ENCODE measurements around the gene FRS2.

Gene FRS2

DNA sequence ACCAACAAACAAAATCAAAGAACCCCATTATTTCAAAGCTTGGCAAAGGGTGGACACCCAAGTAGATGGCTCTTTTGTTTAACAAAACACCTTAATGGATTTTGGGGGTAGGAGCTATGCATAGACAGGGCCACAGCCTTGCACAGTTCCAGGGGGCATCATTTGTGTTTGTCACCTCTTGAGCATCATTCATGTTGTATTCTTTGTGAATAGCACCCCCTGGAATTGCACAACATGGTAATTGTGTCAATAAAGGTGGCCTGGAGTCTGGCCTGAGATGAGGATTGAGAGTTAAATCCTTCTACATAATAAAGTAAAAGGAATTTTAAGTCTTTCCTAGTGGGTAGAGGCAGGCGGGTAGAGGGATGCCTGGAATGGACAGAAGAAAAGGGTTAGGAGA, 3.3 kb upstream of the FRS2 start:
- DNase-seq (ENCODE audit: low read depth), result no peak

DNA sequence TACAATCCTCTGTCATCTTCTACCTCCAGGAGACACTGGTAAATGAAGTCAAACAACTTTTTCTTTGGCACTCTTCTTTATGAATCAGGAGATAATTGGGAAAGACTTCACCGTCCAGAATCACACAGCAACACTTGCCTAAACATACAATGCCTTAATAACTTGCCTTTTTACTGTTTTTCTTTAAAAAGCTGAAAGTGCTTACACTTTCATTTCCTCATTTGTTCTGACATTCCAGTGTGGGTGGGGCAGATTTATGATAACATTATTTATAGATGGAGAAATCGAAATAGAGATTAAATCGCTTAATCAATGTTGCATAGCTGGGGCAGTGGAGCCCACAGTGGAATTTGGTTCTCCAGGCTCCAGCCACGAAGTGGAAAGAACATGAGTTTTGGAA, 2.8 kb upstream of the FRS2 start:
- no peak for DNase-seq (ENCODE audit: low read depth)

DNA sequence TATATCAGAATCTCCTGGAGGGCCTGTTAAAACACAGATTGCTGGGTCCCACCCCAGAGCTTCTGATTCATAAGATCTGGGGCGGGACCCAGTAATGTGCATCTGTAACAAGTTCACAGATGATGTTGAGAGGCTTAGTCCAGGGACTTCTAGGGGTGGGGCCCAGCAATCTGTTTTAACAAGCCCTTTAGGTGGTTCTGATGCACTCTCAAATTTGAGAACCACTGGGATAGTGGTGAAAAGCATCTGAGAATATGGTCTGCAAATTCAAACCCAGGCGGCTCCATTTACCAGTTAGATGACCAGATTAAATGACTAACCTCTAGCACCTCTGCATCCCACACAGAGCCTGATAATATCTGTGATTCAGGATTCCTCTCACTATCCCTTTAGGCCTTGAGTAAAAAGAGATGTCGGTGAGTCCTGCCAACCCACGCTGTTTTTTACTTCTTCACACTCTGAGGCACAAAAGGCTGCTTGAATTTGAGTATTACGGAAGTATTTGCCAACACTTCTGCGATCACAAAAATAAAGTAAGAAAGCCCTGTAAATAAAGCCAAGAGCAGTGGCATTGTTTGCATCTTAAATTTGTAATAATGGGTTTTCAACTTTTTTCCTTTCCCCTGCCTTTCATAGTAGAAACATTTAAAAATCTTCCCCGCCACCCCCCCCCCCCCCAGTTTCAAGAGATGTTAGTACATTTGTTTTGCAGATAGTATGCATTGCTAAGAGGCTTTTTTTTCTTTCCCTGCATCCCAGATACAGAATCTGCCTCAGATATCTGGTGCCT, 1.8 kb upstream of the FRS2 start:
- no peak for DNase-seq (ENCODE audit: low read depth)

DNA sequence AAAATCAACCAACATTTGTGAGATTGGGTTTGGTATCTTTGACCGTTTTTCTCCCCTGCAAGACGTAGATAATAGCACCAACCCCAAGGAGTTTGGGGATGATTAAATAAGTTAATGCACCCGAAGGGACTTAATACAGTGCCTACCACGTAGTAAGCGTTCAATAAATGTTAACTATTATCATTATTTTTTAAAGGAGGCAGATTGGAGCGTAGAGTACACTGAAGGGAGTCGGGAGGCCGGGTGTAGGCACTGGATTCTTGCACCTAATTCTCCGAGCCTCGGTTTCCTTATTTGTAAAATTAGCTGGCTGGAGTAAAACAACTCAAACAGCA, 367 bp upstream of the FRS2 start:
- DNase-seq (ENCODE audit: low read depth), result no peak

DNA sequence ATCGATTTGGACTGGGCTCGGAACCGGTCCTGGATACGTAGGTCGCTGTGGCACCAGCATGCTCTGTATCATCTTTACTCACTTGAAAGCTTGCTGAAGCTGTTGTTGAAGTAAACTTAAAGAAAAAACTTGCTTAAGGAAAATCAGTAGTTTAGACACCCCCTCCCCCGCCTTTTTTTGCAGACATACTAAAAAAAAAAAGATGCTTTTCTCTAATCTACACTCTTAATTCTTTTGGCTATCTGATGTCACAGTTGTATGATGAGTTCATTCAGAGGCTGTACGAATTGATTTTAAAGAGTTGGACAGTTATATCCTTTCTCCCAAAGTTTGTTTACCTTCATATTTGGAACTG, 865 bp downstream of the FRS2 start:
- no peak for DNase-seq (ENCODE audit: low read depth)

DNA sequence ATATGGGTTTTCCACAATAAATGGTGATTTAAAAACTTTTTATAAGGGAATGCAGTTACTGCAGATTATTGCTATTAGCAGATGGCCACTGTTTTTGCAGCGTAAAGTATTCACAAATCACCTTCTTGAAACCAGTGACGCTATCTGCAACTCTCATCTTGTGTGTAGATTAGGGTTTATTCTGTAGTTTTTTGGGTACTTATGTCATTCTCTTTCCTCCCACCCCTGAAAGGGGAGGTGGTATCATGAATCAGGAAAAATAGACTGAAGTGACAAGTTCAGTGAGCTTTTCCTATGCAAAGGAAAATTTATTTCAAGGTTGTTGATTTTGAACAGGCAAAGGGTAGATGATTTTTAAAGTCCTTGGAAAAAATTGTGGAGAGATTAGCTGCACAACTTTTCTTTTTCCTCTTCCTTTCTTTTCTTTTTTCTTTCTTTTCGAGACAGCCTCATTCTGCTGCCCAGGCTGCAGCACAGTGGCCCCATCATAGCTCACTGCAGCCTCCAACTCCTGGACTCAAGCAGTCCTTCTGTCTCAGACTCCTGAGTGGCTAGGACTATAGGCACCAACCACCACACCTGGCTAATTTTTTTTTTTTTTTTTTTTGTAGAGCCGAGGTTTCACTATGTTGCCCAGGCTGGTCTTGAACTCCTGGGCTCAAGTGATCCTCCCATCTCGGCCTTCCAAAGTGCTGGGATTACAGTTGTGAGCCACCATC, 1.6 kb downstream of the FRS2 start:
- DNase-seq (ENCODE audit: low read depth), result no peak

DNA sequence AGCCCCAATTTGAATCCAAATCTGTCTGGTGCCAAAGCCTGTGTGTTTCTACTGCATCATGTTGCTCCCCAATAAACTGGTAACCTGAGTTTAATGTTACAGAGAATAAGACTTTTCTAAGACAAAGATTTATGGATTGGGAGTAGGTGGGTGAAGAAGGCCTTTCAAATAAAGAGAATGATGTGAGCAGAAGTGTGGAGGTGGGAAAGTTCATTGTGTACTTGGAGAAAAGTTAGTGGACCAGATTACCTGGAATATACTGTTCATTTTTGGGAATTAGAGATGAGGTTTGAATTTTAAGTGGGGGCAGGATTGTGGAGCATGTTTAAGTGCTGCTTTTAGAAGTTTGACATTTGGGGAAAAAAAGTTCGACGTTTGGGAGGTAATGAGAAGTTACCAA, 3.1 kb downstream of the FRS2 start:
- DNase-seq (ENCODE audit: low read depth), result no peak

DNA sequence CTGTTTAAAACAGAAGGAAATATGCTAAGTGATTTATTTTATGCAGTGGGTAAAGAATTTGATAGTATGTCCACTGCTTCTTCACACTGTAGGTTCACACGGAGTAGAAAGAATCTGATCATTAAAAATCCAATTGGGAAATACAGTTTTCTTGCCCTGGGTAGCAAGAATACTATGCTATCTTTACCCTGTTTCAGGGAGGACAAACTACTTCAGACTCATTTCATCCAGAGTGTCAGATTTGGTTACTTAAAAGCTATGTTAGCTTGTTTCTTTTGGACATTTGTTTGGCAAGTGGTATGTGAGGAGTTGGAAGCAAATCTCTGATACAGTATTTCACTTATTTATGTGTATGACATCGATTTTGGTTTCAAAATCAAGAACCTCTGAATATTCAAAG, 4.3 kb downstream of the FRS2 start:
- no peak for DNase-seq (ENCODE audit: low read depth)

DNA sequence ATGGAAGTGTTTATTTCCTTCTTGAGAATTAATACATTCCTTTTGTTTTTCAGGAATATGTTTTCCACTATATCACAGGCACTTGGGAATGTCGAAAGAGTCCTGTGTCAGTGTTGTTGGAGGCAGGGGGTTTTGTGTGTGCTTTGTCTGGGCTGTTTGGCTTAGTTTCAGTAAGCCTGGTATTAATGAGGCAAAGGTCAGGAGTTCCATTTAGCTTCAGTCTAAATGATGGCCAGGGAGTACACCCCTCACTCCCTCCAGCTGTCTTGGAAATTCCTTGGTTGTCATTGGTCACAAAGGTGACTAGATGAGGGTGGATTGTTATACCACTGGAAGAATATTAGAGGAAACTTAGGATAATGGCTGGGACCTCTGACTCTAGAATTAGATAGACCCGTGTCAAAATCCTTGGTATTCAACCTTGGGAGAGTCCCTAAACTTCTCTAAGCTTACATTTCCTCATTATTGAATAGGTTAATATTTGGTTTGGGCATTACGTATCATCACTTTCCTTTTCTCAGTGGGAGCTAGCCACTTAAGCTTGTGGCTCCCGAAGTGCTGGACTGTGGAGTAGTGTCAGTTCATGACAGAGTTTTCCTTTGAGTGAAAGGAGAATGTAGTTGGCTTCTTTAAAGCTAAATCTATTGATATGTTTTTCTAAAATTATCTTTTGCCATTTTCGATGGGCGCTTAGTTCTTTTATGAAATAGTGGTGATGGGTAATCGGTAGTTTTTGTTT, 5.2 kb downstream of the FRS2 start:
- DNase-seq (ENCODE audit: low read depth), result peak; percentile 42

DNA sequence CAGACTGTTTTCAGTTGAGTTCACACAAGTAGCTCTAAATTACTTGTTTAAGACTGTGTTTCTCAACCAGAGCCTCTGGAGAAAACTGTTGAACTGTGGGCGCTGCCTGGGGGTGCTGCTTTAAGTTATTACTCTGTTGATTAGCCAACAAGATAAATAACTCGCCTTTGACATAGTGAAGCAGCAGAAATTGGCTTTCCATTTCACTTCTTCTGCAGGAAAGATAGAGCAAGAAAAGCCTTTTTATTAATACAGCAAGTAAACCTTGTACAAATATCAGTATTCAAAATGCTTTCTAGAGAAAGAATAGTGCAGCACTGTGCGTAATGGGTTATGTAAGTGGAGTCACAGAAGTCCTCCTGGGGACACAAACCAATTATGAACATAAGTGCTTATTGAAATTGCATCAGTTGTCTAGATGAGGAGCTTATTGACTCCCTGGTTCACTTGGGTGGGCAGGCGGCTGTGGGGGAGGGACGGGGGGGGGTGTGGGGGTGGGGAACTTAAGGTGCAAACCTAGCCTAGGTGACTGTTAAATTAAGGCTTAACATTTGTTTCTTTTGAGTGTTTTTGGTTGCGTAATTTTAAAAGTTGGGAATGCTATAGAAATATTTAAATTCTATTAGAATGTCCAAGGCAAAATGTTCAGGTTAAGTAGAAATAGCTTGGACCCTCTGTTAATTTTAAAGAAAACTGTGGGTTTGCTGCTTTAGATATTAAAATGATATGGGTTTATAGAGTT, 6.3 kb downstream of the FRS2 start:
- no peak for DNase-seq (ENCODE audit: low read depth)

DNA sequence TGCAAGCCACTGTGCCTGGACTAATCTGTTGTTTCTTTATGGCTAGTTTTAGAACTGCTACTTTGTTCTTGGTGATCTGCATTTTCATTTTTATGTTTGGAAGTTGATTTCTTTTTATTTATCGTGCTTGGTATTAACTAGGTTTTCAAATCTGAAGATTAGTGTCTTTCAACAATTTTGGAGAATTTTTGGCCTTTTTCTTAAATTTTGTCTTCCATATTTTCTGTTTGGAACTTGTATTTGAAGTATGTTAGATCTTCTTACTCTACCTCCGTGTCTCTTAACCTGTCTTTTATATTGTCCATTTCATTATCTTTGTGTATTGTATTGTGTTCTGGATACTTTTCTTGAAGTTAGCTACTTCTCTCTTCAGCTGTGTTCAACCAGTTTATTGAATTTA, 9.5 kb downstream of the FRS2 start:
- DNase-seq (ENCODE audit: low read depth), result no peak

DNA sequence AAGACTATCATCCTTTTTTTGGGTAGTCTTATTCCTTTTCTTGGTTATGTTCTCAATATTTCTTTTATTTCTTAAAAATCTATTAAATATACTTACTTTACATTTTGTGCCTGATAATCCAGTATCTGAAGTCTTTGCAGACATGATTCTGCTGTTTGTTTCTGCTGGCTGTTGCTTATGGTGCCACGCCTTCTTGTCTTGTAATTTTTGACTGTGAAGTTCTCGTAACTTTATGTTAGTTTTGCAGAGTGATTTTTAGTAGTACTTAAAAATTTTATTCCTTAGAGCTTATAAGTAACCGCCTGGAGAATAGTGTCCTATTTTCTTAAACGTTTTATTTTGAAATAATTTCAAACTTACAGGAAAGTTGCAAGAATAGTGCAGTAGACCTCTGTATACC, 10.5 kb downstream of the FRS2 start:
- no peak for DNase-seq (ENCODE audit: low read depth)

DNA sequence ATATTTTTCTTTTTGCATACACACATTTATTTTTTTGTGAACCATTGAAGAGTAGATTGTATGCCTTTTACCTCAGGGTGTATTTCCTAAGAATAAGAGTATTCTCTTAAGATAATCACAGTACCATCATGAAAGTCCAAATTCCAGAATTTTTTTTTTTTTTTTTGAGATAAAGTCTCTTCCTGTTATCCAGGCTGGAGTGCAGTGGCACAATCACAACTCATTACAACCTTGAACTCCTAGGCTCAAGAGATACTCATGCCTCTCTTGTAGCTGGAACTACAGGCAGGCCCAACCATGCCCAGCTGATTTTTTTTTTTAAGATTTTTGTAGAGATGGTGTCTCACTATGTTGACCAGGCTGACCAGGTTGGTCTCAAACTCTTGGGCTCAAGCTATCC, 10.9 kb downstream of the FRS2 start:
- DNase-seq (ENCODE audit: low read depth), result no peak

DNA sequence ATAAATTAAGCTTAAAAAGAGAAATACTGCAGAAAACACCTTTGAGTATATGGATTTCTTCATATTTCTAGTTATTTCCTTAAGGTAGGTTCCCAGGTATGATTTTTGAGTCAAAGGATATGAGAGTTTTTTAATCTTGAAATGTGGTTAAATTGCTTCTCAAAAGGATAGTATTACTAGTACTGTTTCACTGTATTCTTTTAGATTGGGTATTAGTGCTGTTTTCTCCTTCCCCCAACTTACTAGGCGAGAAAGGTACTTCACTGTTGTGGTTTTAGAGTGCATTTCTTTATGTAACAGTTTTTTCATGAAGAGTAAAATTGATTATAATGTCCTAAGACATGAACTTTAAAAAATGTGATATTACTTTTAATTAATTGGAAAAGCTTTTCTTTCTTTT, 13.5 kb downstream of the FRS2 start:
- no peak for DNase-seq (ENCODE audit: low read depth)

DNA sequence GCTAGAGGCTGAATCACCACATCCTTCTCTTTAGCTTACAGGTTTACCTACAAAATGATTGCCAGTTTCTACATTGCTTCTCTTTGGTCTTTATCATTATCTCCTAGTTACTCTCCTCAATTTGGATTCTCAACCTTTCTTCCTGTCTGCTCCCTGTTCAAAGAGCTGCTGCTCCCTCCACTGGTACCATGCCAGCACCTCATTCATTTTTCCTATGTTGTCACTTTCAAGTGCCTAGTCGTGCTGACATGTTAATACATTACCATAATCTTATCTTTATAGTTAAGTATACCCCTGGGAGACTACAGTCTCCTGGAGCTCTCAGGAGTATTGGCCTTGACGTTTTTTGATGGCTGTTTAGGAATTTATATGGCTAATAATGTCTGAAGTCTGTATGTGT, 14.2 kb downstream of the FRS2 start:
- DNase-seq (ENCODE audit: low read depth), result no peak

DNA sequence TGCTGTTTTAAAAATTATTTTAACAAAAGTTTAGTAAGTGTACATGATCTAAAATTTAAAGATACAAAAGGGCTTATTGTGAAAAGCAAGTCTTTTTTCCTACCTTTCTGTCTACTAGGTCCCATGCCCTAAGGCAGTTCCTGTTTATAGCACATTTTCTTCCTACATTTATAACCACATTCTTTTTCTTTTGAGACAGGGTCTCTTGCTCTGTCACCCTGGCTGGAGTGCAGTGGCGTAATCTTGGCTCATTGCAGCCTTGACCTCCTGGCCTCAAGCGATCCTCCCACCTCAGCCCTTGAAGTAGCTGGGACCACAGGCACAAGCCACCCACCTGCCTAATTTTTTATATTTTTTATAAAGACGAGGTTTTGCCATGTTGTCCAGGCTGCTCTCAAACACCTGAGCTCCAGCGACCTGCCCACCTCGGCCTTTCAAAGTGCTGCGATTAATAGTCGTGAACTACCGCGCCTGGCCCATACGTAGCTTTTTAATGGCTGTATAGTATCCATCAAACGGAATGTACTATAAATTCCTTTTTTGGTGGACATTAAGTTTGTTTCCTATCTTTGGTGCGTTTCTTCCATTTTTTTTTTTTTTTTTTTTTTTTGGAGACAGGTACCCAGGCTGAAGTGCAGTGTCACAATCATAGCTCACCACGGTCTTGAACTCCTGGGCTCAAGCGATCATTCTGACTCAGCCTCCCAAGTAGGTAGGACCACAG, 20.9 kb downstream of the FRS2 start:
- no peak for DNase-seq (ENCODE audit: low read depth)

DNA sequence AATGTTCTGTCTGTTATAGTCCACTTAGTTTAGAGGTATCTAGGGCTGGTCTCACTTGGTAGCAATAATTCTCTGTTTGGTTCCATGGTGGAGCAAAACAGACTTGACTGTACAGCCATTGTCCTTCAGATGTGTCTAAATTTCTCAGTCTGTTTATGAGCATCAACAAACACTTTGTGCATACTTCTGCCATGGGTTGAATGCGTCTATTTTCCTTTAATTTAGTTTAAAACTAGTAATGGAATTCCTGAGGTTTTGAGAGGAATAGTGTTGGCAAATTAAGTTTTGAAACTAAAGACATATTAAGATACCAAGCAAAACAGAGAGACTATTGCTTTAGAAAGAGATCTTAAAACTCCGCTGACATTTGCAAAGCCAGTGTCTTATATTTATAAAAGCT, 22.6 kb downstream of the FRS2 start:
- DNase-seq (ENCODE audit: low read depth), result no peak

DNA sequence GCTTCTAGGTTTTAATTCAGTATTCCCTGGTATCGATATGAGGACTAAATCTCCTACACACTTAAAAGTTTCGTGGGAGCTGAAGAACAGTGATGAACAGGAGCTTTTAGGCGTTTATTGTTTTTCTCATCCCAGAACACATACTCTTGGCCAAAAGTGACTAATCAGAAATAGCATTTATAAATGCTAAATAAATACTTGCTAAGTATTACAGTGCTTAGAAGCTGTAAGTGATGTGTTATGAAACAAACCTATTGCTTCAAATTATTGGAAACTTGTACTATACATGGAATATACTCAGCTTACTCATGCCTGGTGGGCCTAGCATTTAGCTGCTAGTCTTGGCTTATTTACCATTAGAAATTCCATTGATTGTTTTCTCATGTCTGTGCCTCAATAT, 24.9 kb downstream of the FRS2 start:
- DNase-seq (ENCODE audit: low read depth), result no peak

DNA sequence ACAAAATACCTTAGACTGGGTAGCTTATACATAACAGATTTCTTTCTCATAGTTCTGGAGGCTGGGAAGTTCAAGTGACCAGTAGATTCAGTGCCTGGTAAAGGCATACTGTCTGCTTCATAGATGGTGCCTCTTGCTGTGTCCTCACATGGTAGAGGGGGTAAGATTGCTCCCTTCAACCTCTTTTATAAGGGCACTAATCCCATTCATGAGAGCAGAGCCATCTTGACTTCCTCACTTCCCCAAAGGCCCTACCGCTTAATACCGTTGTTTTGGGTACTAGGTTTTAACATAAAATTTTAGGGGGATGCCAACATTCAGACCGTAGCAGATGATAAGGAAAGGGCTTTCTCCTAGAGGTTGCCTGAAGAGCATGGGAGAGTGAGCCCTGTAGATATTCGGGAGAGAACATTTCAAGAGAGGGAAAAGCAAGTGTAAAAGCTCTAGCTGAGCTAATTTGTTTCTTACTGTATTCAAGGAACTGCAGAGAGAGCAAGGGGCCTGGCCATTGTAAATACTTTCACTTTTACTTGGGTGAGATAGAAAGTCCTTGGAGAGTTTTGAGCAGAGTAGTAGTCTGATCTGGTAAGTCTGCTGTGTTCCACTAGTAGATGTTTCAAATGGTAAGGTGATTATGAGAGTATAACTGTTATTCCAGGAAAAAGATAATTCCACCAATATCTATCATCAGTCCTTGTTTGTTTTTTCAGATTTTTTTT, 27.3 kb downstream of the FRS2 start:
- DNase-seq (ENCODE audit: low read depth), result peak; percentile 68

DNA sequence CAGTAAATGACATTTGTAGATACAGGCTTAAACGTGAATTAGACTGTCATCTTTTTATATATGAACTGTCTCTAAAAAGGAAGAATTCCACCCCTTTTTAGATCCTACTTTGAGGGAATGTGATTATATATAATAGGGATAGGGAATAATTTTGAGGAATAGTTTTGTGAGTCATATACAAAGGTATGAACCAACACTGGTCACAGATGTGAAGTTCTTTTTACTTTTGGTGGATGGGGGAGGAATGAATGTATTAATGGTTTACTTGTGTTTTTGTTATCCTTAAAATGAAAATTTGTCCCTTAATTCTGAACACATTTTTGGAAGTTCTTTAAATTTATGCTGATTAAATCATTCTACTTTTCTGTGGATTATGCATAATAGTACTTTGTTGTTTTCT, 30.4 kb downstream of the FRS2 start:
- DNase-seq (ENCODE audit: low read depth), result no peak

DNA sequence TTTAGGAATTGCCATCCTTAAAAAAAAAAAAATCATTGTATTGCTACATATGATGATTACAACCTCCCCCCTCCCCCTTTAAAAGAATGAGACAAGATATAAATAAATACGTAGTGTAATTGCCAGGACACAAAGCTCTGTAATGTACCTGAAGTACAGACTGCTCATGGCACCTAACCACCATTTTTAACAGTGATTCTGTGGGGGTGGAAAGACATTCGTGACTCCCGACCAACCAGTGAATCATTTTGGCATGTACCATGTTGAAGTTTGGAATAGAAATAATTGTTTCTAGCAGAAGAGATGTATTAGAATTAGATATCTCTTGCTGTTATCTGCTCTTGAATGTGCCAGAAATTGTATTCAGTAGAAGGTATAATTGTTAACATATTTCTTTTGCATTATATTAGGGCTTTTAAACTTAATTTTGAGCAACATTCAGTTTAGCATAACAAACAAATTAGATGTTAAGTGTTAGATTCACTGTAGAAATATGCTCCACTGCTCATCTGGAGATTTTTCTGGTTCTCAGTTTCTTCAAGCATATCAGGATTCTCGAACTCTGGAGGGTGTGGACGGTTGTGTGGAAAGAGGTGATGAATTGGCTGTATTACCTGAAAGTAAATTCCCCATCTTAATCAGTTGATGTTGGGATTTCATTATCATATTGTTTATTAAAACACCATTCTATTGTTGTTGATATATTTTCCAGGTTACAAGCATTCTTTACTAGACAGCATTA, 31.1 kb downstream of the FRS2 start:
- peak; percentile 32 for DNase-seq (ENCODE audit: low read depth)
